ENCODE data around the gene TEX38. TPM values are rescaled to one million over a fixed set of nuclear protein-coding genes. Genes with fewer than 3 reads are reported as not detected.
"Not testable (repeated sequence)": the region's sequence is repeated elsewhere in the genome, so short reads cannot be mapped to it uniquely, and the experiment has no call there.

The TEX38 gene
- total RNA-seq, 1 donor from 2014 or later = not detected

DNA sequence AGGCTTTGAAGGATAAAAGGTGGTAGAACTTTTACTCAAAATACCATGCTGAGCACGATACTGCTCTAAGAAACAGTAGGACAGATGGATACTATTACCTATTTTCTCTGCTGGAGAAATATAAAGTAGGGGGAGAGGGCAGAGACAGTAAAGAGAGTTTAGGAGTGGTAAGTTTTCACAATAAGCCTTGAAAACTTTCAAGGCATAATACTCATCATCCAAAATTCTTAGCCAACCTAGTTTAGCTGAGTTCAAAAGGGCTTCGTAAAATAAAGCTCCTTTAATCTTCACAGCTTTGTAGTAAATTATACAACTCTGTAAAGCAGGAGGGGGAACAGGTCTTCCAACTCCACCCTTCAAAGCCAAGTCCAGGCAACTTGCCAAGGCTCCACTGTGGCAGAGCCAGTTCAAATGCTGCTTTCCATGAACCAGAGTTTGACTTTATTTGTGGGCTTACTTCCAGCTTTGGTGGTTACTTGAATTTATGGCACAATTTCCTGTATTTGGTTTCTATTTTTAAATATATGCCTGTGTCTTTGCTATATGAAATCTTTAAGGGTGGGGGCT is 15.5 kb downstream of the TEX38 start:
- DNase-seq (ENCODE audit: low read depth in 2 of 2) = peak; percentile 47 to 78

DNA sequence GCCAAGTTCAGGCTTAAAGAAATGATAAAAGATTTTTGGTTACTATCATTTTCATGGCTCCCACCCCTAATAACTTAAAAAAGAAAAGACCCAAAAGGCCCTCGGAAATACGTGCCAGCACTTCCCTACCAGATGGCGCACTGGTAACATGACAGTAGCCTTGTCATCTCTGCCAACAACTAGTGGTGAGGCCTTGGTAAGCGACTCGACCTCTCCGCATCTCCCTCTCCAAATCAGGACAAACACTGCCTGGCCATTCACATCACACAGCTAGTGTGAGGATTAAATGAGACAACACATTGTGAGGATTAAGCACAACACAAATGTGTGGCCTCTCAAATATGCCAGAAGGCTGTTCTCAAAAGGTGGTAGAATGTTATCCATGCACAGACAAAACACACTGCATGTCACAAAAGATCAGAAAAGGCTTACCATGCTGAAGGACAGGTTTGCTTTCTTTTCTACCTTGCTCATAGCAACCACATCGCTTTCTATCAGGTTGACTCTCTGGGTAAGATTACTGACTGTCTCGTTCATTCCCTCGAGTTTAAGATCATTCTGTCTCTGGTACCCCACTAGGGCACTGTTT is 16.4 kb downstream of the TEX38 start:
- DNase-seq (ENCODE audit: low read depth in 2 of 2) = no peak

DNA sequence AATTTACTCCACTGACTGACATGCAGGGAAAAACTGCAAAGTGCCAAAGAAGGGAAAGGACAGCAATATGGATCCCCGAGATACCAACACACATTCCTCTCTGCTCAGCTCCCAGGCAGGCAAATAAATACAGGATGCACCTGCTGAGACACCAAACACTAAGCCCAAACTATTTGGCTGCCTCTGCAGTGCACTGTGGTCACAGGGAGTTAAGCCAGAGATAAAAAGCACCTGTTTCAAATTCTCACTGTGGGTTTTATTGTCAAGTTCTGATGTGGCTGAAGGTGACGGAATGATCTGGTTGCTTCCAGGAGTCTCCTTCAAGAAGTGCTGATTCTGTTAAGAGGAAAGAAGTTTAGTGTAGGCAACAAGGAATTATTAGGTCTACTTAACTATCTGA is 17.7 kb downstream of the TEX38 start:
- peak; percentile 81 to 85 for DNase-seq (ENCODE audit: low read depth in 2 of 2)

DNA sequence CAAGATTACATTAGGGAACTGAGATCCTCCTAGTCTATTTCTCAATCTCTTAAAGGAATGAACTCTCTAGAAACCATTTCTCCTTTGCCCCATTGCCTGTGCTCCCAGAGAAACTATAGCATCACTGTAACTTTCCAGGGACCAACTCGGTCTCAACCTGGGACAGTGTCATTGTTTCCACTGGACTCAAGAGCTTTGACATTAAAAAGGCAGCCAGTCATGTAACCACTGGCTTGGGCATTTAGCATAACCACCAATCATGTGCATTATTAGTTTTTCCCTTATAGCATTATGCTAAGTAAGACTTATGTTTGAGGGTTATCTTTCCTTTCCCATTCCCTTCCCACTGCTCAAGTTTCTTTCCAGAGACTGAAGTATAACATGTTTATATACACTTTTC is 18.2 kb downstream of the TEX38 start:
- DNase-seq (ENCODE audit: low read depth in 2 of 2) = peak in 1 of 2 donors; percentile 31

DNA sequence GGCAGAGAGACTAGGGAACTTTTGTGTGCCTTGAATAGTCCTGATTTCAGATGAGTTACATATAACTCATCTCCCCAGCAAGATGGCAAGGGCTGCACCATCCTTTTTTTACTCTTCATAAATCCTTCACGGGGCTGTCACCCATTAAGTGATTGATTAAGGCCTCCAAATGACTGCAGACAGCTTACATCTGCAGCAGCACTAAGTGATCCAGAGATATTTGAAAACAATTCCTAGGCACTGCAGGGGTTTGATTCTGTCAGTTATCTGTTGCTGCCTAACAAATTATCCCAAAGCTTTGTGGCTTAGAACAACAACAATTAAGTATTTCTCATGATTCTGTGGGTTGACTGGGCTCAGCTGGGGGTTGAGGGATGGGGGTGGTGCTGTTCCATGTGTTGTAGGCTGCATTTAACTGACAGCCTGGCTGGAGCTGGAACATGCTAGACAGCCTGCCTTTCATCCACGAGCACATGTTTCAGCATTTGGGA is 19.3 kb downstream of the TEX38 start:
- DNase-seq (ENCODE audit: low read depth in 2 of 2) = no peak

DNA sequence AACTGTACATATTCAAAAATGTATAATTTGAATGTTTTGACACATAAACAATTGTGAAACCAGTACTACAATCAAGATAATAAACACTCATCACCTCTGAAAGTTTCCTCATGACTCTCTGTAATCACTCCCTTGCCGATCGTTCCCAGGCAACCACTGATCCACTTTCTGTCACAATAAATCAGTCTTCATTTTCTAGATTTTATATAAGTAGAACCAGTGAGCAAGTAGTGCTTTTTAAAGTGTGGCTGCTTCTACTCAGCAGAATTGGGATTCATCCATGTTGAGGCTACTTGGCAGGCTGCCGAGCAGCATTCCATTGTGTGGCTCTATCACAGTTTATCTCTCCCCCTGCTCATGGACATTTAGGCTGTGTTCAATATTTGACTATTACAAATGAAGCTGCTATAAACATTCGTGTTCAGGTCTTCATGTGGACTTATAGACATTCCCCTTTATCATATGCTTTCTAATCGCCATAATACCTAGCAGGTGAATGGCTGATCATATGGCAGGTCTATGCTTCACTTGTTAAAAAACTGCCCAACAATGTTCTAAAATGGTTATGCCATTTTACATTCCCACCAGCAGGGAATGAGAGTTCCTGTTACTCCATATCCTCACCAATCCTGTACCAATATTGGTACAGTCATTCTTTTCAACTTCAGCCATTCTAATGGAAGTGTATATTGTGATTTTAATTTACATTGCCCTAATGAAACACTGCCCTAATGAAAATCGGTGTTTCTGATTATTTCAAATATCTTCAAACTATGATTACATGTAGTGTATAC is 20.5 kb downstream of the TEX38 start:
- peak in 1 of 2 donors; percentile 54 for DNase-seq (ENCODE audit: low read depth in 2 of 2)

DNA sequence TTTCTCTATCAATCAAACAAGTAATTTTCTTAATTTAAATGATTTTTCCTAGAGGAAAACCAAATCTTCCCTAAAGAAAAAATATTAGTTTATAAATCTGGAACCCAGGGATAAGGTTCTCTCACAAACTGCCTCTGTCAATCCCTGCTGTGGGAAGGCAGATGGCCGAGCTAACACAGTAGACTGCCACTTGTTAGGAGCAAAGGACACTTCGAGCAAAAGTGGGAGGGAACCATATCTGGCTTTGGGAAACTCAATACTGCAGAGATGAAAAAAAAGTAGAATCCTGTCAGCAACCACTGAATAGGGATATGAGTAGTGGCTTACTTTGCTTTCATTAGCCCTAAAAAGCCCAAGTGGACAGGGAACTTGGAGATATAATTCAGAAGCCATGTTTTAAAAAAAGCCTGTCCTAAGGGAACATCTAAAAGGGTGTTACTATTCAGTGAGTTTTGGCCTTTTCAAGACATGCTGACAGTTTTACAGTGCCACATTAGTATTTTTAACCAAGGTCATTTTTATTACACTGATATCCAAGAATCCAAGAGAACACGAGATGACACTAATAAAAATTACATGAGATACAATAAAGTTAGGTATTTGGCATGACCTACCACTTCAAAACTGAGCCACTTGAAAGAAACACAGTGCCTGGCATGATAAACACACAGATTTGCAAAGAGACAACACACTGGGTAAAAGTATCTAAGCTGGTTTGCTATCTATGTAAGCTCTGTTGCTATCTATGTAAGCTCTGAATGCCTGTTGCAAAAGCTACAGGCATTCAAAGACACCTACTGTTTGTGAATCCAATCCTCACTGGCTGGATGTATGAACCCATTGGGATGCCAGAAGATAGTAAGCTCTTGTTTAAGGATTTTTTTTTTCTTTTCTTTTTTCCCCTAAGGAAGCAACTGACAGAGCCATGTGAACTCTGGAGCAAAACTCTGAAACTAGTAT is 21.4 kb downstream of the TEX38 start:
- no peak for DNase-seq (ENCODE audit: low read depth in 2 of 2)

DNA sequence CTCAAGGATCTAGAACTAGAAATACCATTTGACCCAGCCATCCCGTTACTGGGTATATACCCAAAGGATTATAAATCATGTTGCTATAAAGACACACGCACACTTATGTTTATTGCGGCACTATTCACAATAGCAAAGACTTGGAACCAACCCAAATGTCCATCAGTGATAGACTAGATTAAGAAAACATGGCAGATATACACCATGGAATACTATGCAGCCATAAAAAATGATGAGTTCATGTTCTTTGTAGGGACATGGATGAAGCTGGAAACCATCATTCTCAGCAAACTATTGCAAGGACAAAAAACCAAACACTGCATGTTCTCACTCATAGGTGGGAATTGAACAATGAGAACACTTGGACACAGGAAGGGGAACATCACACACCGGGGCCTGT is 23.0 kb downstream of the TEX38 start:
- not testable (repeated sequence) for DNase-seq (ENCODE audit: low read depth in 2 of 2)

DNA sequence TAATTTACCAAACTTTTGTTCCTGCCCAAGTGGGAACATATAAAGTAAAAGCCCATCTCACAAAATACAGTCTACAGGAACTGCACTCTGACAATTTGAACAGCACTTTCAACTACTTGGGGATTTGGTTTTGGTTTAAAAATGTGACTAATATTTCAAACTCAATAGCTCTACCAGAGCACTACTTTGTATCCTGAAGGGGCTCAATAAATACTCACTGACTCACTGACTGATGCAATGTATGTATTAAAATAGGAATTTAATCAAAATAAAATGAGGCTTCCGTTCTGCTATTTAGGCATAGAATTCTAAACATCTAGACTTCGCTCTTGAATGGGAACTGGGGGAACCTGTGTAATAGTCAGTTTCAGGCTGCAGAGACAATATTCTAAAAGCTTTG is 25.4 kb downstream of the TEX38 start:
- no peak for DNase-seq (ENCODE audit: low read depth in 2 of 2)

DNA sequence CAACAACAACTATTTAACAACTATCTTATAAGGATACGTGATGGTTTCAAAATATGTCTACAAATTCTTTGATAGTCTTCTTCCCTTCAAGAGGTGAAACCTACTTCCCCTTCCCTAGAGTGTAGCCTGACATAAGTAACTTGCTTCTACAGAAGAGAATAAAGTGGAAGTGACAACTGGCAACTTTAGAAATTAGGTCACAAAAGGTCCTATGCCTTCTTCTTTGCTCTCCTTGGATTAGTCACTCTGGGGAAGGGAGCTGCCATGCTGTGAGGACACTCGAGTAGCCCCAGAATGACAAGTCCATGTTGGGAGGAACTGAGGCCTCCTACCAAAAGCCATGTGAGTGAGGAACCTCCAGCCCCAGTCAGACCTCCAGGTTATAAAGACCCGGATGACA is 28.0 kb downstream of the TEX38 start:
- DNase-seq (ENCODE audit: low read depth in 2 of 2) = no peak

DNA sequence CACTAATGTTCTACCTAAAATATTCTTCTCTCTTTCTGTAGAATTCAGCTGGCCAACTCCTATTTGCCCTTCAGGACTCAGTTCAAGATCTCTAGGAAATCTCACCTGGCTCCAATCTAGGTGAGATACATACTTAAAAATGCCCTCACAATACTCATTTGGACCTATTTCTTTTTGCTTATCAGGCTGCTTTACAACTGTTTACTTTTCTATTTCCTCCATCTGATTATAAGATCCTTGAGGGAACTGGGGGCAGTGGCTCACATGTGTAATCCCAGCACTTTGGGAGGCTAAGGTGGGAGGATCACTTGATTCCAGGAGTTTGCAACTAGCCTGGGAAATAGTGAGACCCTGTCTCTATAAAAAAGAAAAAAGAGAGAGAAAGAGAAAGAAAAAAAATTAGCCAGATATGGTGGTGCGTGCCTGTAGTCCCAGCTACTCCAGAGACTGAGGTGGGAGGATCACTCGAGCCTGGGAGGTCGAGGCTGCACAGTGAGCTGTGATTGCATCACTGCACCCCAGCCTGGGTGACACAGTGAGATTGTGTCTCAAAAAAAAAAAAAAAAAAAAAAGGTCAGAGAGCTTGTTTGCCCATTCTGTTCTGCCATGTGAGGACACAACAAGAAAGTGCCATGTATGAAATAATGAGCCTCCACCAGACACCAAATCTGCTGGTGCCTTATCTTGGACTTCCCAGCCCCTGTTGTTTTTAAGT is 32.4 kb downstream of the TEX38 start:
- no peak for DNase-seq (ENCODE audit: low read depth in 2 of 2)

DNA sequence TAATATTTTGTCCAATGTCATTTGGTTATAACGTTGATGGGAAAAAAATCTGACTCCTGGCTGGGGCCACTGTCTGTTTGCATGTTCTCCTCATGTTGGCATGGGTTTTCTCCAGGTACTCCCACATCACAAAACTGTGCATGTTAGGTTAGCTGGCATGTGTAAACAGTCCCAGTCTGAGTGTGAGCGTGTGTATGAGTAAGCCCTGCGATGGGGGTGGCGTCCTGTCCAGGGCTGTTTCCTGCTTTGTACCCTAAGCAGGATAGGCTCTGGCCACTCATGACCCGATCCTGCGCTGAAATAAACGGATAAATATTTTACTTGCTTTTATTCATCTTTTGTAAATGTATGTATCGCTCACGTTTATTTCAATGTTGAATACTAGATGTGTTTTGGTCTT is 33.8 kb downstream of the TEX38 start:
- DNase-seq (ENCODE audit: low read depth in 2 of 2) = peak in 1 of 2 donors; percentile 87

DNA sequence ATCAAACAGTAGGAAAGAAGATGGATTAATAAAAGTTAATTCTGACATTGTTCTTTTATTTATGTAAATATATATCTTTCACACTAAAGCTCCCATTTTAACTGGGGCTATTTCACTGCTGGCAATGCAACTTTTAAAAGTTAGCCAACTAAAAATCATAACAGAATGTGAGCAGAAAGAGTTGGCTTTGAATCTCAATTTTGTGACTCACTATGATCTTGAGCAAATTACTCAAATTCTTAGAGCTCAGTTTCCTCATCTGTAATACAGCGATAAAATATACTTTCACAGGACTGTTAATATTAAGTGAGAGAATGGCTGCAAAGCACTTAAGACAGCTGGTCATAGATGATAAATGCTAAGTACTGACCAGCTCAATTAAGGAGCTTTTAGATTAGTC is 36.5 kb downstream of the TEX38 start:
- DNase-seq (ENCODE audit: low read depth in 2 of 2) = no peak

DNA sequence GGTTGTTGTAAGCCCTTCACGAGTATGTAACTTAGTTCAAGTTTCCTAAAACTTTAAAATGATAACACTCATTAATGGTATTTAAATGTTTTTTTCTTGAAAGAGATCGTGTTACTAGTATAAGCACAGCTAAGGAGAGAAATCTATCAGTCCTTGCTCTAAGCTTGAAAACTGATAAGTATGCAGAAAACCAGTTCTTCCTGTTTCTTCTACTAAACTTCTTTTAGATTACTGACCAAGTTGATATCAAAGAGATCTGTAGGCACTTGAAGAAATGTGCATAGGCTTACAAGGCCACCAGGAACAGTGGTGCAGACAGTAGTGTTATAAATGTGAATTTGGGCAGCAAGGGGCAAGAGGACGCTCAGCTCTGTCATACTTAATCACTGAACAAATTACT is 43.3 kb downstream of the TEX38 start:
- no peak for DNase-seq (ENCODE audit: low read depth in 2 of 2)

DNA sequence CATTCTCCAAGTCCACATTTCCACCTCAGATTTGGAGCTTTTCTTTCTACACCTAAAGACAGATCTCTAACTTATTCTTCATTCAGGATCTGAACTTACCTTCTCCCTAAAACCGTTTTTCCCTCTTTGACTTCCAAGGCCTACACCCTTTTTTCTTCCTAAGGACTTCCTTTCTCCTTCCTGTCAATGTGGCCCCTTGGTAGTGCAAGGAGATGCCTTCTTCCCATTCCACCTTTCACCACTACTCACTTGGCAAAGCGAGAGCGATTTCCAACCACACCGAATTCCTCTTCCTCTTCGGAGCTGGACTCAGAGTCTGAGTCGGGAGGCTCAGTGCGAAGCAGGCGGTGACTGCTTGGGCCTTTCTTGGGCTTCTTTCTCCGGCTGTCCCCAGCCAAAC is 46.0 kb downstream of the TEX38 start:
- no peak for DNase-seq (ENCODE audit: low read depth in 2 of 2)

DNA sequence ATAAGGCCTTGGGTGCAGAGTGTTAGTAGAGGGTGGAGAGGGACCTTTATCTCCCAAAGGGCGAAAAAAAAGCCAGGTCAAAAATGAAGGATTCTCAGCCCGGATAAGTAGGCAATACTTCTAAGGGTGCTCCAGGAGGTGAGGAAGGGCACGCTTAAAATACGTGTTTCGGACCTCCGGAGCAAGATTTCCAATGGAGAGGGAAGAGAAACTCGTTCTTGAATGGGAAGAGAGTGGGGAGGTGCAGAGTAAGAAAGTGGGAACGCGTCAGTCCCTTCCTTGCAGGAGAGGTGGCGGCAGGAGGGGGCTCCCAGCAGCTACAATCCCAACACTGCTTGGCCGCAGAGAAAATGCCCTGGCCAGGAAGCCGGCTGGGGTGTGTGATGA is 46.7 kb downstream of the TEX38 start:
- peak in 1 of 2 donors; percentile 26 for DNase-seq (ENCODE audit: low read depth in 2 of 2)

DNA sequence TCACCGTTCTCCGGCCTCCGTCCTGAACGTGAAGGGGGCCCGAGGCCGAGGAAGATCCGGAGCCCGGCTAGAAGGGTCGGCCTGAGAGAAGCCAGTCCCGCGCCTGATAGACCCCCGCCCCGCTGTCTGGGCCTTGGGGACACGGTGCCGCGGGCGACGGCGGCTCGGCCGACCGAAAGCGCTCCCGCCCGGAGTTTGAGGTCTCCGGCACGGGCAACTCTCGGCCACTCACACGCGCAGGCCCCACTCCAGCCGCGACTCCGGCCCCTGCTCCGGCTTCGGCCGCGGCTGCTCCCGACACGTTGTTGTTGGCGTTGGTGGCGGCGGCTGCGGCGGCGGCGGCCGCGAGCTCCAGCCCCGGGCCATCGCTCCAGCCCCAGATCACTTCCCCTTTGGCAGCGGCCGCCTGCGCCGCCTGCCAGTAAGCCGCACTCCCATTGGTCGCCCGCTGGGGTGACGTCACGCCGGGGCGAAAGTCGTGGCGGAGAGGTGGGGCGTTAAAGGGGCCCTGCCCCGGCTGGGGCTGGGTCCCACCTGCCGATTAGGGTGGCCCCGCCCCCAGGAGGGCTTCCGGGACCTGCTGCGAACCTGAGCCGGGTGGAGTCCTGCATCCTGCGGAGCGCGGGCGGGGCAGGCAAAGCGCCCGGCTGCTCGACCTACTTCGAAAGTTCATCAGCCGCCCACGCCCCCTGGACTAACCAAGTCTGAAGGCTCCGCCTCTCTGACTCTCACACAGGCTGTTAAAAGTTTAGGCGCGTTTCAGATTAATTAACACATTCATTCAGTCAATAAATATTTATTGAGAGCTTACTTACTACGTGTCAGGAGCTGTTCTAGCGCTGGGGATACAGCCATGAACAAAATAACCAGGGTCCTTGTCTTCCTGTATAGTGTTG is 47.3 kb downstream of the TEX38 start, which contains the start of gene EFCAB14:
Gene EFCAB14 (minus strand): TSS at position 388 of the 896 bp plus-strand sequence. CDS start 1,027 bp downstream, outside the sequence.
- peak; percentile 77 to 93 for DNase-seq (ENCODE audit: low read depth in 2 of 2)

DNA sequence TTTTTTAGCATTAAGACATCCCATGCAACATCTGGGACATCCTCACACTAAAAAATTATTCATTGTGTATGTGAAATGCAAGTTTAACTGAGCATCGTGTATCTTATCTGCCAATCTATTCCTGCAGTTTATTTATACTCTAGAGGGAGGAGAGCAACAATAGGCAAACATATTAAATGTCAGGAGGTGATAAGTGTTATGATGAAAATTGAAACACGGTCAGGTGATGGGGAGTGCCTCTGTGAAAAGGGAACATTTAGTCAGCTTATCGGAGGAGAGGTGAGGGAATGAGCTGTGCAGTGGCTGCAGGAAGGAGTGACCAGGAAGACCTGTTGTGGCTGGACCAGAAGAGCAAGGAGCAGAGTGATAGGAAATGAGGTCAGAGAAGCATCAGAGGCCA is 48.0 kb downstream of the TEX38 start:
- peak; percentile 49 to 67 for DNase-seq (ENCODE audit: low read depth in 2 of 2)

DNA sequence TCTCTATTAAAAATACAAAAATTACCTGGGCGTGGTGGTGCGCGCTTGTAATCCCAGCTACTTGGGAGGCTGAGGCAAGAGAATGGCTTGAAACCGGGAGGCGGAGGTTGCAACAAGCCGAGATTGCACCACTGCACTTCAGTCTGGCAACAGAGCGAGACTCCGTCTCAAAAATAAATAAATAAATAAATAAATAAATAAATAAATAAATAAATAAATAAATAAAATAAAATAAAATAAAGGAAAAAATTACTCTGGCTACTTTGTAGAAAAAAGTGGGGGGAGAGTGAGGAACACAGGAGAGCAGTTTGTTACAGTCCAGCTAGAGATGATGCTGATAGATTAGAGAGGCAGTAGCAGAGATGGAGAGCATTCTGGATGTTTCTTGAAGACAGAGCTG is 48.7 kb downstream of the TEX38 start:
- not testable (repeated sequence) for DNase-seq (ENCODE audit: low read depth in 2 of 2)

DNA sequence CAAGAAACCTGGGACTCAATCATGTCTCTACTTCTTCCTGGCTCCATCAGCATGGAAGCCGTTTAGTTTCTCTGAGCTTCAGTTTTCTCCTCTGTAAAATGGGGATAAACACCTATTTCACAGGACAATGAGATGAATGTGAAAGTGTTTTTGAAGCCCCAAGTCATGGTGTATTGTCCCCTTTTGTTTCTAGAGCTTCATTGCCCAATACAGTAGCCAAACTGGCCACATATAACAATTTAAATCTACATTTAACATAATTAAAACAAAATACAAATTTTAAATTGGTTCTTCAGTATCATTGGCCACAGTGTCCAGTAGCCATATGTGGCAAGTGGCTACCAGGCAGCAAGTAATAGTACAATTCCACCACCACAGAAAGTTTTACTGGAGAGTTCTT is 49.5 kb downstream of the TEX38 start:
- no peak for DNase-seq (ENCODE audit: low read depth in 2 of 2)

Measured in dermis microvascular lymphatic vessel endothelial cell (primary cell).